ENCODE data around the gene DNASE2B. TPM values are rescaled to one million over a fixed set of nuclear protein-coding genes. Genes with fewer than 3 reads are reported as not detected.
A peak's percentile ranks its signal among the peaks of the same experiment; 100 is the strongest.

DNASE2B gene
- total RNA-seq, 1 donor from 2014 or later = not detected

GRCh38 chr1:84374991-84375696, 23.1 kb upstream of the DNASE2B start:
- ATAC-seq = no peak

- ATAC-seq = no peak
These were observed 22.0 kb upstream of the DNASE2B start for GRCh38 chr1:84376000-84376910.

- no peak for ATAC-seq
These were observed 20.7 kb upstream of the DNASE2B start for GRCh38 chr1:84377480-84378095.

- ATAC-seq = no peak
These were observed 19.0 kb upstream of the DNASE2B start for GRCh38 chr1:84379138-84379916.

- ATAC-seq = no peak
These were observed 18.4 kb upstream of the DNASE2B start for GRCh38 chr1:84379917-84380180.

GRCh38 chr1:84382127-84382526, 16.2 kb upstream of the DNASE2B start:
- ATAC-seq = no peak

GRCh38 chr1:84385347-84385746, 12.9 kb upstream of the DNASE2B start:
- no peak for ATAC-seq

GRCh38 chr1:84386716-84387479, 11.4 kb upstream of the DNASE2B start:
- no peak for ATAC-seq

GRCh38 chr1:84387480-84388163, 10.7 kb upstream of the DNASE2B start:
- ATAC-seq = no peak

GRCh38 chr1:84390226-84390625, 8.1 kb upstream of the DNASE2B start:
- ATAC-seq = peak; percentile 23

- no peak for ATAC-seq
These were observed 2.9 kb downstream of the DNASE2B start for GRCh38 chr1:84401156-84401555.

- peak; percentile 98 for ATAC-seq
These were observed 3.8 kb downstream of the DNASE2B start for GRCh38 chr1:84402060-84402459.

GRCh38 chr1:84402501-84402900, 4.2 kb downstream of the DNASE2B start:
- ATAC-seq = no peak

- no peak for ATAC-seq
These were observed 5.1 kb downstream of the DNASE2B start for GRCh38 chr1:84403347-84403746.

GRCh38 chr1:84406346-84406861, 8.1 kb downstream of the DNASE2B start:
- ATAC-seq = no peak

- no peak for ATAC-seq
These were observed 9.2 kb downstream of the DNASE2B start for GRCh38 chr1:84407524-84407923.

GRCh38 chr1:84407958-84408422, 9.7 kb downstream of the DNASE2B start:
- ATAC-seq = no peak

GRCh38 chr1:84409888-84410287, 11.6 kb downstream of the DNASE2B start:
- no peak for ATAC-seq

GRCh38 chr1:84410328-84411095, 12.2 kb downstream of the DNASE2B start:
- no peak for ATAC-seq

GRCh38 chr1:84412316-84412942, 14.1 kb downstream of the DNASE2B start:
- no peak for ATAC-seq
